Gastroesophageal sphincter (tissue), 3 donors: ENCODE data around the gene VPS8.

Experiments used
- EP300 ChIP-seq: sonication (generic); formaldehyde crosslinking; IDR thresholded peaks from one replicate; pipeline ENCODE4 v1.6.1; 2017; ENCODE audit warnings: antibody characterized with exemption, mild to moderate bottlenecking
- TF ChIP-seq, protein P1 (sequence below), 4 experiments: fragments of 200-600 bp in 2 of 4; fragments of 450-650 bp in 2 of 4; sonication (generic) in 1 of 4; IDR thresholded peaks; one replicate each; pipeline ENCODE4 v1.5.1; 2017 to 2019; ENCODE audit warnings: antibody characterized with exemption in 4 of 4, mild to moderate bottlenecking in 2 of 4, moderate library complexity in 2 of 4

DNA sequence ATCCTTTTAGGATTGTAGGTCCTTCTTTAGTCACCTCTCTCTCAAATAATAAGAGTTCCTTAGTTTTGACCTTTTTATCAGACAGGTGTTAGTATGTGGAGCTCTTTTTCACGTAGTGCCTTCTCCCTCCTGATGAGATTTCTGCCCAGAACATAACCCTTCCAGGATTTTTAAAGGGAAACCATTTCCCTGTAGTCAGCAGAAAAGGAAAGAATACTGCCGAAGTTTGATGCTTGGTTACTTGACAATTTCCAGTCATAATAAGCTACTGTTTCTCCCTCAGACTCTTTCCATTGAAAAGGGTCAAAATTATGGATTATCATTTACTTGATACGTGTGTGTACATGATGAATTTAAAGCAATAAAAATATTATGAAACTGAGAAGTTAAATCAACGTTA is 73.1 kb downstream of the VPS8 start:
- TF ChIP-seq EP300, result no peak
- TF ChIP-seq, protein P1, sequence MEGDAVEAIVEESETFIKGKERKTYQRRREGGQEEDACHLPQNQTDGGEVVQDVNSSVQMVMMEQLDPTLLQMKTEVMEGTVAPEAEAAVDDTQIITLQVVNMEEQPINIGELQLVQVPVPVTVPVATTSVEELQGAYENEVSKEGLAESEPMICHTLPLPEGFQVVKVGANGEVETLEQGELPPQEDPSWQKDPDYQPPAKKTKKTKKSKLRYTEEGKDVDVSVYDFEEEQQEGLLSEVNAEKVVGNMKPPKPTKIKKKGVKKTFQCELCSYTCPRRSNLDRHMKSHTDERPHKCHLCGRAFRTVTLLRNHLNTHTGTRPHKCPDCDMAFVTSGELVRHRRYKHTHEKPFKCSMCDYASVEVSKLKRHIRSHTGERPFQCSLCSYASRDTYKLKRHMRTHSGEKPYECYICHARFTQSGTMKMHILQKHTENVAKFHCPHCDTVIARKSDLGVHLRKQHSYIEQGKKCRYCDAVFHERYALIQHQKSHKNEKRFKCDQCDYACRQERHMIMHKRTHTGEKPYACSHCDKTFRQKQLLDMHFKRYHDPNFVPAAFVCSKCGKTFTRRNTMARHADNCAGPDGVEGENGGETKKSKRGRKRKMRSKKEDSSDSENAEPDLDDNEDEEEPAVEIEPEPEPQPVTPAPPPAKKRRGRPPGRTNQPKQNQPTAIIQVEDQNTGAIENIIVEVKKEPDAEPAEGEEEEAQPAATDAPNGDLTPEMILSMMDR (IDR thresholded peaks at IDR 0.05), result no peak
